Measurements from ENCODE around the gene COL6A6.
A peak's percentile ranks its signal among the peaks of the same experiment; 100 is the strongest.

COL6A6 gene, protein sequence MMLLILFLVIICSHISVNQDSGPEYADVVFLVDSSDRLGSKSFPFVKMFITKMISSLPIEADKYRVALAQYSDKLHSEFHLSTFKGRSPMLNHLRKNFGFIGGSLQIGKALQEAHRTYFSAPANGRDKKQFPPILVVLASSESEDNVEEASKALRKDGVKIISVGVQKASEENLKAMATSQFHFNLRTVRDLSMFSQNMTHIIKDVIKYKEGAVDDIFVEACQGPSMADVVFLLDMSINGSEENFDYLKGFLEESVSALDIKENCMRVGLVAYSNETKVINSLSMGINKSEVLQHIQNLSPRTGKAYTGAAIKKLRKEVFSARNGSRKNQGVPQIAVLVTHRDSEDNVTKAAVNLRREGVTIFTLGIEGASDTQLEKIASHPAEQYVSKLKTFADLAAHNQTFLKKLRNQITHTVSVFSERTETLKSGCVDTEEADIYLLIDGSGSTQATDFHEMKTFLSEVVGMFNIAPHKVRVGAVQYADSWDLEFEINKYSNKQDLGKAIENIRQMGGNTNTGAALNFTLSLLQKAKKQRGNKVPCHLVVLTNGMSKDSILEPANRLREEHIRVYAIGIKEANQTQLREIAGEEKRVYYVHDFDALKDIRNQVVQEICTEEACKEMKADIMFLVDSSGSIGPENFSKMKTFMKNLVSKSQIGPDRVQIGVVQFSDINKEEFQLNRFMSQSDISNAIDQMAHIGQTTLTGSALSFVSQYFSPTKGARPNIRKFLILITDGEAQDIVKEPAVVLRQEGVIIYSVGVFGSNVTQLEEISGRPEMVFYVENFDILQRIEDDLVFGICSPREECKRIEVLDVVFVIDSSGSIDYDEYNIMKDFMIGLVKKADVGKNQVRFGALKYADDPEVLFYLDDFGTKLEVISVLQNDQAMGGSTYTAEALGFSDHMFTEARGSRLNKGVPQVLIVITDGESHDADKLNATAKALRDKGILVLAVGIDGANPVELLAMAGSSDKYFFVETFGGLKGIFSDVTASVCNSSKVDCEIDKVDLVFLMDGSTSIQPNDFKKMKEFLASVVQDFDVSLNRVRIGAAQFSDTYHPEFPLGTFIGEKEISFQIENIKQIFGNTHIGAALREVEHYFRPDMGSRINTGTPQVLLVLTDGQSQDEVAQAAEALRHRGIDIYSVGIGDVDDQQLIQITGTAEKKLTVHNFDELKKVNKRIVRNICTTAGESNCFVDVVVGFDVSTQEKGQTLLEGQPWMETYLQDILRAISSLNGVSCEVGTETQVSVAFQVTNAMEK (N-terminal part only)

DNA sequence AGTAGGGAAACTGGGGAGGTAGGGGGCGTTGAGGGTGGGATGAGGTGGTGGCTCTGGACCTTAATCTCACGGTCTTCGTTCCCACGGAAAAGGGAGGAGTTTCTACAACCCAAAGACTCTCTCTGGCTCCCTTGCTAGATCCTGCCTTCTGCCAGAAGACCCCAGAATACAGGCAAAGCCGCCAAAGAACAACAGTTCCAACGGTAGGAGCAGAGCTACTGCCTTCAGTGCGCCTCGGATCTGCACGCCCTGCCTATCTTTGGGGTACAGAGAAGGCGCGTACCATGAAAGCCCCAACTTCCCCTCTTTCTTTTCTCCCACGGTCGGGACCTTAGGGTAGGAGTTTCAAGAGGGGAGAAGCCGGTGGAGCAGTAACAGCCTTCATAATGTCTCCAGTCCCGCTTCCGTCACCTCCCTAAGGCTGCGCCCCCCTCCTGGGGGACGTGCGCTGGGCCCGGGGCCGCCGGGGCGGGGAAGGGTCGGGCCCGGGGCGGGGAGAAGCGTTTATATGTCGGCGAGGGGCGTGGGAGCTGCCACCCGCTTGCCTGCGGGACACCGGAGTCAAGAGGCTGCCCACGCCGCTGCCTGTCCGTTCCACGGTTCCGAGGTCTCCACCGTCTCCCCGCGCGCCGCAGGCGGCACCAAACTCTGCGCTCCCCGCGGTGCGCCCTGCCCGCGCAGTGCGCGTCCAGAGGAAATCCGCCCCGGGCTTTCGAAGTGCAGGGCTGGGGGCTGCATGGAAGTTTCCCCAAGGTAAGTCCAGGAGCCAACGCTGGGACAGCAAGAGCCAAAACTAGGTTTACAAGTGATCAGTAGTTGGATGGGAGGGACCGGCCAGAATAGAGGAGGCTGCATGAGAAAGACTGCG is at the start of gene COL6A6:
COL6A6 (plus strand) TSS at position 533 of the 868 bp plus-strand sequence. CDS start 43,188 bp downstream, outside the sequence.
- no peak for DNase-seq

DNA sequence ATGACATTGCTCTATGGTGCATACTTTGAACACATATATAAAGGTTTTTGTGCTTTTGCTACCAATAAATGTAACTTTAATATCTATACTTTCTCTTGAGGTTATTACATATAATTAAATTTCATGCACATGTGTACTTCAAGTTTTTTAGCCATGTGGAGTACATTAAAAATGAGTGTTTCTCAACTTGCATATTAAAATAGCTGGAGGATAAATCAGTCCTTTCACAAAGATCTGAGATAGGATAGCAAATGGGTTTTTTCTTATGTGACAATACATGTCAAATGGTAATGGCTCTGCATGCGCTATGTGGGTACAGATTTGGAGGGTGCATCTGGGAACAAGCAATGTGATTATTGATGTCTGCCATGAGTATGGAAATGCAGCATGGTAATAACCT is 48.7 kb upstream of the COL6A6 start:
- no peak for DNase-seq

DNA sequence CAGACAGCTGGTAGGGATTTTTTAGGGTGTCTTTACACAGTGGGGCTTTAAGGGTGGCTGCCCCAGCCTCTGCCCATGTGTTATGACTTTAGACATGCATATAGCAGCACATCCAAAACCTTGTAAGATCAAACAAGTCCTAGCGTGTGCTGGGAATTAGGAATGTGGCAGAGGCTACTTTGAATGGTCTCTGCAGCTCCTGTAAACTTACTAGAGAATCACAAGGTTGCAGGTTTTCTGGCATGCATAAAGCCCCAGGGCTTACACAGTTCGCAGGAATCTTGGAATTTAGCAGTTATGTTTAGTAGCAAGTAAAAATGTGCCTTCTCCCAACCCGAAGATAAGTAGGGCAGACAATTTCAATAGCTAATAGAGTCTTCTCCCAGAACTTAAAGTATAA is 46.9 kb upstream of the COL6A6 start:
- DNase-seq, result no peak

DNA sequence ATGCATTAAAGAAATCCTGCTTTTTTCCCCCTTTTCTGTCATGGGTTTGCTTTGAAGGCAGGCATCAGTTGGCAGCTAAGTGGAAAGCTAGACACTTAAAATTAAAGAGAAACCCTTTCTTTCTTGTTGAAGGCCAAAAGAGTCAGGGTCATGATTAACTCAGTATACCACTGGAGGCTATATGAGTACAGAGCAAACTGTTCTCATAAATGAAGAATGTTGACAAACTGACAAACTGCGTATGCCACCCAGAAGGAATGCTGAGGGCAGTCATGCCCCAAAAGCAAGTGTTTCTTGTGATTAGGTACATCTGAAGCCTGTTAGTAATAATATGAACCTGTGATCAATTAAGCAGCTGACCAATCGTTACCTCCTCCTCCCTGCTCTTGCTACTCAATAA is 43.6 kb upstream of the COL6A6 start:
- no peak for DNase-seq

DNA sequence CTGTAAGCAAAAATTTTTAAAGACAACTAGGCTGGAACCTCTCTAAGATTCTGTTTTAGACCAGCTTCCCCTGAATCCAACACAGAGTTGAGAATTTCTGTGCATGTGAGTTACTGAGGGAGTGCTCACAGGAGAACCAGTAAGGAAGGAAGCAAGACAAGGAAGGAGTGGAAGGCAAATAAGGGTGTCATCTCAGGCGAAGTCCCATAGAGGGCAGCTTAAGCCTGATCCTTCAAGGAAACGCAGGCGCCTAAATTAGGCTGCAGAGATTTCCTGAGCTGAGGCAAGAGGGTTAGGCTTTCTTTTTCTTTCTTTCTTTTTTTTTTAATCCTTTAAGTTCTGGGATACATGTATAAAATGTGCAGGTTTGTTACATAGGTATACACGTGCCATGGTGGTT is 36.2 kb upstream of the COL6A6 start:
- peak; percentile 17 for DNase-seq

DNA sequence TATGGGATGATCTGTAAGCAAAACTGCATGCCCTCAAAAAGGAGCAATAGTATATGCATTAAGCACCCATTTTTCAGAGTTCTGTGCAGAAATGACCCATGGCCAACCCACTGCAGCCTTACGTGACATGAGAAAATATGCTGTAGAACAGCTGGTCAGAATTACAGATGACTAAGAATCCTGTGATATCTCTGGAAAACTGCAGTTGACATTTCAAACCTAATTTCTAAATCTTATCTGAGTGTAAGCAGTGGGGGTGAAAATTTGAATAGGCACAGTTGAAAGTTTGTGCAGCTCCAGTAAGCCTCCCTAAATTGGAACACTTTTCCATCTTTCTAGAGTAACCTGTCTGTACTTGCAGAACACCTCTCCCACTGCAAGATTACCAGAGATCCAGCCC is 28.7 kb upstream of the COL6A6 start:
- no peak for DNase-seq

DNA sequence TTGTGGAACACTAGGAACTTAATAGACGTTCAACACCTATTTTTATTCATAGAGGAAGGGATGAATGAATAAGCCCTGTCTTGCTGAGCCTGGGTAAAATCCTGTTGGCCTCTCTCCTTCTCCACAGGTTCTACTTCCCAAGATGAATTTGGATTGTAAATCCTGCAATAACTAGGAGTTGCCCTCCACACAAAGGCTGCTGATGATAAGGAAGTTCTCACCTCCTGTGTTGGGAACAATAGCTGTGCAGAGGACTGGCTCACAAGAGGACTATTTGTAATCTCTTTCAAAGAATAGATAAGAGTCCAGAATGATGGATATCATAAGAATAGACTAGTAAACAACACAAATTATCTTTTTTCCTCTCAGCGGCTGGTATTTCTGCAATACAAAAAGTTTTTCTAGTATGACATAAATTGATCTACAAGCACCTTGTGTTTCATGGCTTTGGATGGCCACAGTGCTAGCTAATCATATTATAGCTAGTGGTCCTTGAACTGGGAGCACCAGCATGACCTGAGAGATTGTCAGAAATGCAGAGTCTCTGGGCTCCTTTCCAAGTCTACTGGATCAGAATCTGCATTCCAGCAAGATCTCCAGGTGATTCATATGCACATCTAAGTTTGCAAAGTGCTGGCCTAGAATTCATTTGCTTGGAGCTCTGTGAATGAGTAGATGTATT is 28.1 kb upstream of the COL6A6 start:
- DNase-seq, result no peak

DNA sequence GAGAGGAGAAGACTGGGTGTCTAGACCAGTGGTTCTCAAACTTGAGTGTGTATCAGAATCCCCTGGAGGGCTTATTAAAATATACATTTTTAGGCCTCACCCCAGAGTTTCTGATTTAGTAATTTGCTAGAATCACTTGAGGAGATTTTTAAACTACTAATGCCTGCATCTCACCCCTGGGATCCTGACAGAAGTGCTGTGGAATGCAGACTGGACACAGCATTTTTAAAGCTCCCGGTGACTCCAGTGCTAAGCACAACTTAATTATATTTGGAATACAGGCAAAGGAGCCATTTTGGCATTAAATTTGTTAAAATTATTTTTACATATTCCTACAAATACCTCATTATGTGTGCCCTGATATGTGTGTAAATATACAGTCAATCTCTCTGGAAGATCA is 26.7 kb upstream of the COL6A6 start:
- no peak for DNase-seq

DNA sequence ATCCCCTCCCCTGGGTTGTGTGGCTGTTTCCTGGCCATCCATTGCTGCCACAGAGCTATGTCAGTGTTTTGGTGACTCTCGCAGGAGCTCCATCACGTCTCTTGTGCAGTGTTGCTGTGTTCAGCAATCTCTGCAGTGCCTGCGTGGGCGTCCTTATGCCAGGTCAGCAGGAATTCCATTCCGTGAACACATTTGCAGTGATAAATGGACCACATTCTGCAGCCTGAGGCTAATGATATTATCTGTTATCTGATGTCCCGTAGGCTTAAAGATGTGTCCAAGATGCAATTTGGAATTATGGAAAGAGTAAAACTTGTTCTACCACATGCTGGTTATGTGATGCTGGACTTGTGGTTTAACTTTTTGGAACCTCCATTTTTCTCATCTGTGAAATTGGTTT is 25.5 kb upstream of the COL6A6 start:
- no peak for DNase-seq

DNA sequence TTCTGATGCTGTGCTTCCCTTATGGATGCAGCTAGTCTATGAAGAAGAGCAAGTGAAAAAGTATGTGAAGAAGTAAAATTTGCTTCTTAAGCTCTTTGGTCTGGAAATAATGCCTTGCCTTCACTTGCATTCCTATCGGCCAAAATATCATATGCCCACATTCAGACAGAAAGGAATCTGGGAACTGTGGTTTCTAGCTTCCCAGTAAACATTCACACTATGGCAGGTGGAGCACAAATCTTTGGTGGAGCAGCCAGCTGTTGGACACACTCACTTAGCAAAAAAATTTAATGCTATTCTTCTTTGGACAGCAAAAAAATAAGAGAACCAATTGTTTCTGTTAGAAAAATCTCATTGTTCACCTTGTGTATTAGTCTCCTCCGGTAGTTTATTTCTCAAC is 12.3 kb upstream of the COL6A6 start:
- DNase-seq, result no peak

DNA sequence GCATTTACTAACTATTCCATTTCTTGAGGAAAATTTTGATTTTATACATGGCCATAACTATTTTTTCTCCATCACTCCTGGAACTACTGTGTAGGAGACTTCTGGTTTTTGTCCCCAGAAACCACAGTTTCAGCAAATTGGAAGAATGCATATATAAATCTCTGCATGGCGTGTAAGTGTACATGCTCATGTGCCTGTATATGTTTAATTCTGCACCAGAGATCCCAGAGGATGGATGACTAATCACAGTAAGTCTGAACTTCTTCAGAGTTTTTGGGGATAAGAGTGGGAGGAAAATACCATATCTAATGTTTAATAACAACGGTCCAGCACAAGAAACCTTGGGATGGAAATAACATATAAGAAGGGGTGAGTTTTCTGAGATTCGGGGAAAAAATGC is 10.9 kb upstream of the COL6A6 start:
- no peak for DNase-seq

DNA sequence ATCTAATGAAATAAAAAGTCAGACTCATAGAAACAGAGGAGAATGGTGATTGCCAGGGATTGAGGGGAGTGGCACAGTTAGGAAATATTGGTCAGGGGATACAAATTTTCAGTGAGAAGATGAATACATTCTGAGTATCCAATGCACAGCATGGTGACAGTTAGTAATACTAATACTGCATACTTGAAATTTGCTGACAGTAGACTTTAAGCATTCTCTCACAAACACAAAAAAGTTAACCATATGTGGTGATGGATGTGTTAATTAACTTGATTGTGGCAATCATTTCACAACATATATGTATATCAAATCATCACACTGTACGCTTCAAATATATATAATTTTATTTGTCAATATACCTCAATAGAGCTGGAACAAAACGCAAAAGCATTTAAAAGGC is 9.2 kb upstream of the COL6A6 start:
- no peak for DNase-seq

DNA sequence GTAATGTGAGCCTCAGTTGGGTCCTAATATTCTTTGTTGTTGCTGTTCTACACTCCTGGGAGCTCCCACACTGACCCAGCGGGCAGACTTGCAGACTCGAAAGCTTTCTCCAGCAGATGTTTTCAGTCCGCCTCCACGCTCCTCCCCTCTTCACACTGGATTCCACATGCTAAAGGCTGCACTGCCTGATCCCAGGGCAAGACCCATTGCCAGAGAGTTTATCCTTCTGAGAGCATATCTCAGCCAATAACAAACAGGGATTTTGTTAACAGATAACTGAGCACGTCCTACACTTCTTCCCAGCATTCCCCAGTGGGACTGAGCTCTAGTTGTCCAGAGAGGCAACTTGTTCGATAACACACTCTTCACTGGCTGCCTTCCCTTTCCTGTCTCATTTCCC is 8.0 kb upstream of the COL6A6 start:
- DNase-seq, result no peak

DNA sequence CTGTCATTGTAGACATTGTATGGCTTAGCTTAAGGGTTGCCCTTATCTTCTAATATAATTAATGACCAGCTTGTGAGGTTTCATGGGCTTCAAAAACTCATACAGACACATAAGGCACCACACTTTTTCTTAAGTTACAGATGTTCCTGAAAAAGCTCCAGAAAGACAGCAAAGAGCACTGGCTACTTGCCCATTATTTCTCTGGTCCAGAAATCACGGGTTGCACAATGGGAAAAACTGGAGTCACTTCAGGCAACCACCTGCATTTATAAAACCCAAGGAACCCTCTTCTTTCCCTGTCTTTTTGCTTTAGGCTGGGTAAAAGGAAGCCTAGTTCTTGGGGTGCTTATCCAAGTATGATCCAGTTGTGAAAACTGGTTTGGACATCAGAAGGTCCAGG is 2.3 kb upstream of the COL6A6 start:
- no peak for DNase-seq

DNA sequence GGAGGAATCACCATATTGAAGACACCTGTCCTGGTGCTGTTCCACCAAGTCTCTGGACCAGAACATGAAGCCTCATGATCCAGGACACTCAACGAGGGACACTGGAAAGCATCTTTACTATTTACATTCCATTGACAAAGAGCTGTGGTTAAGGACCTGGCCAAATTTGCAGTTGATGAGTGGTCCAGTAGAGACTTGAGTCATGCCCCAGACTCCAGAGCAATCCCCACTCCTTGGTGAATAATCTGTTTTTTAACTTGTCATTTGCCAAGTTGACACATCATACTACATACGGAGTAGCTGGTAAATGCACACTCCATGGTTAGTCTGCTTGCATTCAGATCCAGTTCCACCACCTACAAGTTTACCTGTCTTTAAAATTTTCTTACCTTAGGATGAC is 1.2 kb upstream of the COL6A6 start:
- DNase-seq, result no peak

DNA sequence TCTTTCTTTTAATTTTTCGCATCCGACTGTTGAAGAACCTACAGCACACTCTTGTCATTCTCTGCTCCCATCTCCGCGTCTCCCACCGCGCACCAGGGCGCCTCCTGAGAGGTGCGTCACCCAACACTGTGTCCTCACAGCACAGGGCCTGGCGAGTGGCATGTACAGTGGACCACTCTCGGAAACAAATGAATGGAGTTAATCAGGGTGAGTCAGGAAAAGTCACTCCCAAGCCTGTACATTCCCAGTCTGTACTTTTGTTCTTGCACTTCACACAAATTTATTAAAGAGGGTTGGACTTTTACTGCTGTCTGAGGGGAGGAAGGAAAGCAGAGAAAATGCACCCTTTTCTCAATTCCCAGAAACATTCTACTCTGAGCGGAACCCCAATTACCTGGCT is 625 bp downstream of the COL6A6 start:
- DNase-seq, result no peak

DNA sequence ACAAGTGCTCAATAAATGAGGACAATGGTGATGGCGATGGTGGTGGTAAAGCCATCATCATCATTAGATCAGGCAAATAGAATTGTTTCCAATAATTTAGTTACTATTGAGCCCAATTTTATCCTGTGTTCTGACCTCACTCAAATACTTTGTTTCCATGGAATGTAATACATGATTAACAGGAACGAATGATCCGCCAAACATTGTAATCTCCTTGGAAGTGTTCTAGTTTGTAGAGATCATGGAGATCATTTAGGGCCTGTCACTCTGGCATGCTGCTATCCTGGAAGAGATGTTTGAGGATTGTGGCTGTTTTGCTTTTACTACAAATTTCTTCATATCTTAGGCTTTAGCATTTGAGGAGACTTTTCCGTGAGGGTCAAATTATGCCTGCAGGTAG is 2.8 kb downstream of the COL6A6 start:
- DNase-seq, result no peak

DNA sequence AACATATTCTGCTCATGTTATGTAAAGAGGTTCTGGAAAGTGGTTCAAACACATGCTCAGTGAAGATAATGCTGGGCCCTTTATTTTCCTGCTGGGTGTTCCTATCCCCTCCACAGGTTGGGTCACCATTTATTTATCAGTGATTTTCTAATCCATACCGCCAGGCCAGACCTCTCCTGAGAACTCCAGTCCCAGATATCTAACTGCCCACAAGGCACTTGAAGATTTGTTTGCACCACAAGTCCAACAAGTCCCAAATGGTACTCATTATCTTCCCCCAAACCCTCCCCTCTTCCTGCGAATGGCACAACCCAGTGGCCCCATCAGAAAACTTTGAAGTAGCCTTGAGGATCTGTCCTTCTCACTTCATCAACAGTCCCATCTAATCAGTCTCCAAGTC is 5.4 kb downstream of the COL6A6 start:
- DNase-seq, result no peak

DNA sequence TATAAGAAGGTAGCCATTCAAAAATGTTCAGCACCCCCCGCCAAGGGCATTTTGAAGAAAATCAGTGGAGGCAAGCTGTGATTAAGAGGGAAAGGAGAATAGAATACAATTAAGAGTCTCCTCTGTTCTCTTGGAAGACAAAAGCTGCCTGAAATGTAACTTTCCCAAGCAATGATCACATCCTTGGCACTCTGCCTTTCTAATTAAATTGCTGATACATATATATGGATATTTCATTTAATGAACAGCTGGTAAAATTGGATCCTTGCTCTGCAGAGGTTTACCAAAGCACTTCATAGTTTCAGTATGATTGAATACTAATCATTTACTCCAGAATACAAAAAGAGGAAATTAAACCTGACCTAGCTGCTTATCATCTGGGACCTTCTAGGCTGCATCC is 10.4 kb downstream of the COL6A6 start:
- DNase-seq, result no peak

DNA sequence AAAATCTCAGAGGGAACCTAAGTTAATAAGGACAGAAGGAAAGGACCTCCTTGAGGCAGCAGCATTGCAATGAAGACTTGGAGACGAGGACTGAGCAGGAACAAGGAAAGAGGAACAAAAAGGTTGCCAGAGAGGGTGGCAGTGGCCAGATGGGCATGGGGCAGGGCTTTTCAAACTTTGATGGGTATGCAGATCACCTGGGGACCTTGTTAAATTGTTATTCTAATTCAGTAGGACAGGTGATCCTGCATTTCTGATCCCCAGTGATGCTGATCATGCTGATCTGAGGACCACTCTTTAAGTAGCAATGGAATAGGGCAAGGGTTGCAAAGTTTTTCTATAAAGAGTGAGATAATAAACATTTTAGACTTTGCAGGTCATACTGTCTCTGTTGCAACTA is 11.1 kb downstream of the COL6A6 start:
- DNase-seq, result no peak

DNA sequence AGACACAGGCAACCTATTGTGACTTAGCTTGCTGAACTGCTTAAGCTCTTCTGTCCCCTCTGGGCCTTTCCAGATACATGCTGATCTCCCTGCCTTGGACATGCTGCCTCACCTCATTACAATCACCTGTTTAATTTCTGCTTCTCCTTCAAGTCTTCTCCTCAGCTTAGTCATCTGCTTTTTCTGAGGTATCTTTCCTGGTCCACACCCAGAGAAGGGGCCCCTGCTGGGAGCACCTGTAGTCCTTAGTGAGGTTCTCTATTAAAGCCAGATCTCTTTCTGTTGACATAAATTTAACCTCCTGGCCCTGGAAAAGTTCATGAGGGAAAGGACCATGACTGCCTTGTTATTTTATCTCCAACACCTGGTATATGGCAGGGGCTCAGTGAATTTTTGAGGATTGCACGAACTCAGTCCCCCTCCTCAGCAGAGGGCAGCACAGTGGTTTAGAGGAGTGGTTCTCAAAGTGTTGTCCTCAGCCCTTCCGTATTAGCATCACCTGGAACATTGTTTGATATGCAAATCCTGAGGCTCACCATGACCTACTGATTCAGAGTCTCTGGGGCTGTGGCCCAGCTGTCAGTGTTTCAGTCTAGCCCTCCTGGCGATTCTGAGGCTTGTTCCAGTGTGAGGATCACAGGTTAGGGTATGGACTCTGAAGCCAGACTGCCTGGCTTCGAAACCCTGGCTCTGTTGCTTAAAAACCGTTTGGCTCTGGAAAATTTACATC is 12.7 kb downstream of the COL6A6 start:
- no peak for DNase-seq

Data from NCI-H226 (cell line).